GM12875 (cell line): ENCODE data around the gene SERPINA3.

Source experiments
- H3K4me3 ChIP-seq: one replicate; pipeline ENCODE4 v1.5.1; 2011; ENCODE audit warnings: low read depth, low read length, control low read depth
- CTCF ChIP-seq: IDR thresholded peaks from 2 replicates; pipeline ENCODE4 v1.5.1; 2011; ENCODE audit warnings: low read depth, mild to moderate bottlenecking, control low read depth, inconsistent platforms, low read length, moderate library complexity, borderline replicate concordance; ENCODE audit not compliant: insufficient read depth

SERPINA3 gene

GRCh38 chr14:94656043-94656442 lies 43.9 kb downstream of the SERPINA3 start:
- H3K4me3 ChIP-seq: no peak overlapping the region
- no peak for TF ChIP-seq CTCF

- H3K4me3 ChIP-seq: no peak overlapping the region
- no peak for TF ChIP-seq CTCF
Observed at GRCh38 chr14:94659256-94659655, 47.1 kb downstream of the SERPINA3 start.

- TF ChIP-seq CTCF: no peak
- H3K4me3 ChIP-seq: no peak overlapping the region
Observed at GRCh38 chr14:94659901-94660300, 47.7 kb downstream of the SERPINA3 start.

GRCh38 chr14:94660306-94660946 lies 48.2 kb downstream of the SERPINA3 start:
- no peak overlapping the region for H3K4me3 ChIP-seq
- TF ChIP-seq CTCF: no peak

DNA sequence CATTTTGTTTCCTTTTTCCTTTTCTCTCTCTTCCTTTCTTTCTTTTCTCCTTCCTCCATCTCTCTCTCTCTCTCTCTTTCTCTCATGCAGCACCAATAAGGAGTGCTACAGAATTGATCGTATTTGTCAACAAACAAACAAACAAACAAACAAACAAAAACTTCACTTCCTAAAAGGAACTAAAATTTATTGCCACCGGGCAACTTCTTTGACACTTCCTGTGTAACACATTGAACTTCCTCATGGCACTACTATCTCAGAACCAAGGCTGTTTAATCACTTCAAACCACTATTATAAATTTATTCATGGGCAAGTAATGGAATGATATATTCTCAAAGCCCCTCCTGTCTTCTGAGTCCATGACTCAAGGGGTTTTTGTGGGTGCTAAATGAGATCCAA lies 51.3 kb downstream of the SERPINA3 start:
- no peak overlapping the region for H3K4me3 ChIP-seq
- no peak for TF ChIP-seq CTCF

- TF ChIP-seq CTCF: no peak
- no peak overlapping the region for H3K4me3 ChIP-seq
Observed at GRCh38 chr14:94663965-94664704, 51.9 kb downstream of the SERPINA3 start.

DNA sequence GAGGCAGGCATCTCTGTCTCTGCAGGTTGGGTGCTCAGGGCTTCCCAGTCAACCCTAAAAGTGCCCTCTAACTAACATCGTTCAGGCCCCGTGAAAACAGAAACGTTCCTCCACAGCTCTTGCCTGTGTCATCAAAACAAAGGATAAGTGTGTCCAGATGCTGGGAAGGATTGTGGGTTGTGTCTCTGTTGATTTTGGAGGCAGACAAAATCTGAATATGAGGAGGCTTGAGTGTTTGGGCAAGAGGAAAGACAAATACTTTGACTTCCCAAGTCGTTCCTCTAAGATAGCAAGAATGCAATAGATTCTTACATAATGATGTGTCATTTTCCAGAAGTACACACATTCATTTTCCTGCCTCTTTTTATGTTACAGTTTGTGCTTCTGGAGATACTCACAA lies 52.9 kb downstream of the SERPINA3 start:
- no peak overlapping the region for H3K4me3 ChIP-seq
- TF ChIP-seq CTCF: no peak
